Measurements from ENCODE around the gene RMI1.
A peak's percentile ranks its signal among the peaks of the same experiment; 100 is the strongest.
"Not testable (repeated sequence)": the region's sequence is repeated elsewhere in the genome, so short reads cannot be mapped to it uniquely, and the experiment has no call there.

RMI1 gene

GRCh38 chr9:83980395-83981125 lies at the start of gene RMI1:
RMI1 (plus strand) TSS chr9:83980805; CDS start chr9:84000987, 20,182 bp downstream.
- DNase-seq (ENCODE audit: low read depth in 2 of 2), result peak; percentile 99

GRCh38 chr9:83930881-83931280 lies 49.7 kb upstream of the RMI1 start:
- DNase-seq (ENCODE audit: low read depth in 2 of 2), result no peak

DNA sequence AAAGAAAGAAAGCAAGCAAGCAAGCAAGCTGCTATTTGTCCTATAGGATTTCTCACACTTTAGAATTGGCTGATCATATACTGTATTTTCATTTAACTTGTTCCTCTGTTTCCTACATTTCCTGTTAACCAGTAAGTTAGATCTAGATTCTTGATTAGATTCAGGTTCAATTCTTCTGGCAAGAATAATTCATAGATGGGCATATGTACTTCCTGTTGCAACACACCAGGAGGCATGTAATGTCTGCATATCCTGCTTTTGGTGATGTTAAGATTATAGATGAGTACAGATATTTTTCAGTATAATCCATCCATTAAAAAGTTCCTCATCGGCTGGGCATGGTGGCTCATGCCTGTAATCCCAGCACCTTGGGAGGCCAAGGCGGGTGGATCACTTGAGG lies 48.6 kb upstream of the RMI1 start:
- no peak for DNase-seq (ENCODE audit: low read depth in 2 of 2)

GRCh38 chr9:83932851-83933250 lies 47.8 kb upstream of the RMI1 start:
- no peak for DNase-seq (ENCODE audit: low read depth in 2 of 2)

DNA sequence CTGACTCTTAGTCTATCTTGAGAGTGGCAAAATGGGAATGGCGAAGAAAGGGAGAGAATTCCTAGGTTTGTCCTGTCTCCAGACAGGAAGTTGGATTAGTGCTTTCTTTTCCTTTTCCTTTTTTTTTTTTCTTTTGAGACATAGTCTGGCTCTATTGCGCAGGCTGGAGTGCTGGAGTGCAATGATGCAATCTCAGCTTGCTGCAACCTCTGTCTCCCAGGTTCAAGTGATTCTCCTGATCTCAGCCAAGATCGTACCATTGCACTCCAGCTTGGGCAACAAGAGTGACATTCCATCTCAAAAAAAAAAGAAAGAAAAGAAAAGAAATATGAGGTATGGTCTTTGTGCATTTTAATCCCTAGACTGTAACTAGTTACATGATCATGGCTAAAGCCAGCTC lies 46.8 kb upstream of the RMI1 start:
- DNase-seq (ENCODE audit: low read depth in 2 of 2), result no peak

DNA sequence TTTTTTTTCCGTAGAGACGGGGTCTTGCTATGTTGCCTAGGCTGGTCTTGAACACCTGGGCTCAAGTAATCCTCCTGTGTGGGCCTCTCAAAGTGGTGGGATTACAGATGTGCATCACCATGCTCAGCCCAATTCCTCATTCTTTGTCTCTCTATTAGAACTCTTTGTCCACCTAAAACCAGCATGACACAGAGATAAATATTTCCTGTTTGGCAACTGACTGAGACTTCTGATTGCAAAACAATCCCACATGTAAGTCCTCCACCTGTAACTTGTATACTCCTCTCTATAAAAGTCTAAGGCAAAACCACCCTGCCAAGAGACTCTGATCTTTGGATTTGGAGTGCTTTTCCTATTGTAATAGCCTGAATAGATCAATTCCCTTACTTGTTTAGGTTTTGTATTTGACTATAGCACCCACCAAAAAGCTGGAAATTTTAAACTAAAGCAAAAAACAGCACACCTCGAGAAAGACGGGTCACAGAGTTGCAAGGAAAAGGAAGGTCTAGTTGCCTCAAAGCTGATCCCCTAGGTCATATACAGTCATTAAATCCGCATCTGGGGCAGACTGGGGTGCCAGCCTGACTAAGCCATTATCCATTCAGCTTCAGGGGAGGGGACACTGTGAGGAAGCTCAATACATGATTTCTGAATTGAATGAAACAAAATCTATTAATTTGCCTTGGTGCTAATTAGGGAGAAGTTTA lies 45.9 kb upstream of the RMI1 start:
- no peak for DNase-seq (ENCODE audit: low read depth in 2 of 2)

DNA sequence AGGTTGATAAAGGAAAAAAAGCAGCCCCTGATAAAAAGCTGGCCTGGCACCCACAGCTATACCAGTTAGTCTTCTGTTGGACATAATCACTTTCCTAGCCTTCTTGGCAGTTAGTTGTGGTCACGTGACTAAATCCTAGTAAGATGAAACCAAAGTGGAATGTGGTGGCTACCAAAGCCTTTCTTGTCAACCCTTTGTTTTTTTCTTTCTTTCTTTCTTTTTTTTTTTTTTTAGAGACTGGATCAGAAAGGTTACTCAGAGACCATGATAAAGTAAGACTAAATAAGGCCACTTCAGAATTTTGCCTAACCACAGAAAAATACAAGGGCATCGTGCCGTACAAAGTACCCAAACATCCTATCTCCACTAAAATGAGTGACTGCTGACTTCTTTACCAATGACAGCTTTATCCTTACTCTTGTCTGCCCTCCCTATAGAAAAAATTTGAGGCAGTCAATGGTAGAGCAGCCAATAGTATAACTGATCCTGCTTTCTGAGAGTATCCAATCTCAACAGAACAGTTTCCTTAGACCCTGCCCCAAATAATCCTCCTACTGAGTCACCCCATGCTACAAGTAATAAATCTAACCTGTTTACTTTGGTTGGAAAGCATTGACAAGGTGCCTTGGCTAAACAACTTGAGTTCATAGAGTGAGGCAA lies 45.2 kb upstream of the RMI1 start:
- DNase-seq (ENCODE audit: low read depth in 2 of 2), result no peak

DNA sequence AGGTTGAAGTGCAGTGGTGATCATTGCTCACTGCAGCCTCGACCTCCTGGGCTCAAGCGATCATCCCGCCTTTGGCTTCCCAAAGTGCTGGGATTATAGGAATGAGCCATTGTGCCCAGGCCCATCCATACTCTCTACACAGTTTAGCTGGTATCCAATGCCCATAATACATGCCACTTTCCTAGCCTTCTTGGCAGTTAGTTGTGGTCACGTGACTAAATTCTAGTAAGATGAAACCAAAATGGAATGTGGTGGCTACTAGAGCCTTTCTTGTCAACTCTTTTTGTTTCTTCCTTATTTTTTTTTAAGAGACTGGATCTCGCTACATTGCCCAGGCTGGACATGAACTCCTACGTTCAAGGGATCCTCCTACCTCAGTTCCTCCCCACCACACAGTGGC lies 44.1 kb upstream of the RMI1 start:
- no peak for DNase-seq (ENCODE audit: low read depth in 2 of 2)

GRCh38 chr9:83937861-83938455 lies 42.6 kb upstream of the RMI1 start:
- peak in 1 of 2 donors; percentile 25 for DNase-seq (ENCODE audit: low read depth in 2 of 2)

- no peak for DNase-seq (ENCODE audit: low read depth in 2 of 2)
Observed at GRCh38 chr9:83940590-83941303, 39.9 kb upstream of the RMI1 start.

DNA sequence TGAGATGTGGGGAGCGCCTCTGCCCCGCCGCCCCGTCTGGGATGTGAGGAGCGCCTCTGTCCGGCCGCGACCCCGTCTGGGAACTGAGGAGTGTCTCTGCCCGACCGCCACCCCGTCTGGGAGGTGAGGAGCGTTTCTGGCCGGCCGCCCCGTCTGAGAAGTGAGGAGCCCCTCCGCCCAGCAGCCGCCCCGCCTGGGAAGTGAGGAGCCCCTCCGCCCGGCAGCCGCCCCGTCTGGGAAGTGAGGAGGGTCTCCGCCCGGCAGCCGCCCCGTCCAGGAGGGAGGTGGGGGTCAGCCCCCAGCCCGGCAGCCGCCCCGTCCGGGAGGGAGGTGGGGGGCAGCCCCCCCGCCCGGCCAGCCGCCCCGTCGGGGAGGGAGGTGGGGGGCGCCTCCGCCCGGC lies 32.5 kb upstream of the RMI1 start:
- DNase-seq (ENCODE audit: low read depth in 2 of 2), result not testable (repeated sequence)

DNA sequence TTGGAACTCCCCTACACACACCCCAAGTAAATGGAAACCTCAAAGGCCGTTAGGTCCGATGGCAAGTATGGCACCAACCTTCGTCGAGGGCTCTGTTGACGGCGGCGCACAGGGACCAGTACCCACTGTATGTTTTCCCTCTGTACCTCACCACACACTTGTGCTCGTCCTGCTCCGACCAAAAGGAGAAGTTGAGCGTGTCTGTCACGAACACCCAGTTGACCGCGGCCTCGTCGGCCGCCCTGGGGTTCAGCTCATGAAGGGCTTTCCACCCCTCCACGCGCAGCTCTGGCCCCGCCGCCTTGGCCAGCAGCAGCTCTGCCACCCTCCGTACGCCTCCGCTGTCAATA lies 24.5 kb upstream of the RMI1 start:
- peak in 1 of 2 donors; percentile 26 for DNase-seq (ENCODE audit: low read depth in 2 of 2)

- peak in 1 of 2 donors; percentile 44 for DNase-seq (ENCODE audit: low read depth in 2 of 2)
Observed at GRCh38 chr9:83956436-83957247, 24.0 kb upstream of the RMI1 start.

- no peak for DNase-seq (ENCODE audit: low read depth in 2 of 2)
Observed at GRCh38 chr9:83957248-83957513, 23.4 kb upstream of the RMI1 start.

DNA sequence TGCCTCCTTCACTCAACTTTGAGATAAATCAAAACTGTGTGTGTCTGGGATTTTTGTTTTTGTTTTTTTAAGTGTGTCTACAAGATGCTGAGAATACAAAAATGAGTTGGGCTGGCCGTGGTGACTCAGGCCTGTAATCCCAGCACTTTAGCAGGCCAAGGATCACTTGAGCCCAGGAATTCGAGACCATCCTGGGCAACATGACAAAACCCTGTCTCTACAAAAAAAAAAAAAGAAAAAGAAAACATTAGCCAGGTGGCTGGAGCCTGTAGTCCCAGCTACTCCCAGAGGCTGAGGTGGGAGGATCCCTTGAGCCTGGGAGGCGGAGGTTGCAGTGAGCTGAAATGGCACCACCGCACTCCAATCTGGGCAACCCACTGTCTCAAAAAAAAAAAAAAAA lies 21.5 kb upstream of the RMI1 start:
- DNase-seq (ENCODE audit: low read depth in 2 of 2), result no peak

- no peak for DNase-seq (ENCODE audit: low read depth in 2 of 2)
Observed at GRCh38 chr9:83960991-83961390, 19.6 kb upstream of the RMI1 start.

GRCh38 chr9:83962165-83962564 lies 18.4 kb upstream of the RMI1 start:
- no peak for DNase-seq (ENCODE audit: low read depth in 2 of 2)

GRCh38 chr9:83964973-83965349 lies 15.6 kb upstream of the RMI1 start:
- no peak for DNase-seq (ENCODE audit: low read depth in 2 of 2)

DNA sequence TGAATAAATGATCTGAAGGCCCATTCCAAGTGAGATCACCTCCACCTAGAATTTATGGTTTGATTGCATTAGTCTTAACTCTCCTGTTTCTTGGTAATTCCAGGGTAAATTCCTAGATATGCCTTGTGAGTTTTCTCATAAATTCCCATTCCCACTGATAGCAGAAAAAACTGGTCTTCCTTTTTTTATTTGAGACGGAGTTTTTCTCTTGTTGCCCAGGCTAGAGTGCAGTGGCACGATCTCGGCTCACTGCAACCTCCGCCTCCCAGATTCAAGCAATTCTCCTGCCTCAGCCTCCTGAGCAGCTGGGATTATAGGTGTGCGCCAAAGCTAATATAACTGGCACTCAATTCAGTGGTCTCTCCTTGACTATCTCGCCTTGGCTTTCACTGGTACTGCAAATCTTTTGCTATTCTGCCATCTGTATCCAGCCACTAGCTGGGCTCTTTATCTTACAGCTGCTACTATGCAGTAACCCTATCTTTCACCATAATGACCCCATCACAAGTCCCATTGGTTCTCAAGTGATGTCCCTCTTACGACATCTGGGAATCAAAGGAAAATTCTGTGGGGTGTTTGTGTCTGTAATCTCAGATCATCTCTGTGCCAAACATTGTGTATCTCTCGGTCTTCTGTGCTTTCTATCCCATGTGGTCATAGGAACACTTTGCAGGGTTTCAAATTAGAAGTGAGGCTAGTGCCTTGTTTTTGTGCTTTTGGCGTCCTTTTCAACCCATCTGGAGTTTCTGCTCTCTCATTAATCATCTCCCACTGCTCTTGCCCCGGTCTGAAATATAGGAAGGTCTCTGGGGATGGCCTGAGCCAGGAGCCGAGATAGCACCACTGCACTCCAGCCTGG lies 15.0 kb upstream of the RMI1 start:
- no peak for DNase-seq (ENCODE audit: low read depth in 2 of 2)

GRCh38 chr9:83966209-83966582 lies 14.4 kb upstream of the RMI1 start:
- DNase-seq (ENCODE audit: low read depth in 2 of 2), result no peak

DNA sequence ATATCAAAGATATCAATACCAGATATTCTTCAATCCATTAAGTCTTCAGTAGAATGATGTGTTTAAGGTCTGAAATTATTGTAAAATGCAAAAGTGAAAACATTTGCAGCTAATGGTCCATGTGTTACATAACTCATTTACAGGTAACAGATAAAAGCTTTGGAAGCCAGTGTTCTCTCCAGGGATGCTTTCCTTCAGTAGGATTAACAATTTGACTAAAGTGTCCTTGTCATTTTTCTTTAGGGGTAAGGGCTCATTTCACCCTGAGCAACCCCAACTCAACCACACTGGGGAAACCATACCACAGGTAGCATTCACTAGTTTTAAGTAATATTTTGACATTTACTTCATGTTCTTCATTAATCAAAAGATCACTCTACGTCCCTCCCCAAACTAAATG lies 13.5 kb upstream of the RMI1 start:
- DNase-seq (ENCODE audit: low read depth in 2 of 2), result no peak
